Fibroblast of lung (primary cell): ENCODE results near the gene LRRTM3.

Experiments
- EZH2 ChIP-seq: IDR thresholded peaks from 2 replicates; pipeline ENCODE4 v1.5.1; 2012; ENCODE audit warnings: low read length, control low read depth, mild to moderate bottlenecking; ENCODE audit errors: missing control alignments
- TF ChIP-seq, protein P1 (sequence below), 2 donors: IDR thresholded peaks in 1 of 2; conservative IDR thresholded peaks in 1 of 2; 1 replicate in 1 of 2; 2 replicates in 1 of 2; pipeline ENCODE4 v1.5.1; 2011 to 2012; ENCODE audit warnings: low read length in 2 of 2, control low read depth in 1 of 2, inconsistent platforms in 1 of 2, low read depth in 1 of 2, mild to moderate bottlenecking in 1 of 2

DNA sequence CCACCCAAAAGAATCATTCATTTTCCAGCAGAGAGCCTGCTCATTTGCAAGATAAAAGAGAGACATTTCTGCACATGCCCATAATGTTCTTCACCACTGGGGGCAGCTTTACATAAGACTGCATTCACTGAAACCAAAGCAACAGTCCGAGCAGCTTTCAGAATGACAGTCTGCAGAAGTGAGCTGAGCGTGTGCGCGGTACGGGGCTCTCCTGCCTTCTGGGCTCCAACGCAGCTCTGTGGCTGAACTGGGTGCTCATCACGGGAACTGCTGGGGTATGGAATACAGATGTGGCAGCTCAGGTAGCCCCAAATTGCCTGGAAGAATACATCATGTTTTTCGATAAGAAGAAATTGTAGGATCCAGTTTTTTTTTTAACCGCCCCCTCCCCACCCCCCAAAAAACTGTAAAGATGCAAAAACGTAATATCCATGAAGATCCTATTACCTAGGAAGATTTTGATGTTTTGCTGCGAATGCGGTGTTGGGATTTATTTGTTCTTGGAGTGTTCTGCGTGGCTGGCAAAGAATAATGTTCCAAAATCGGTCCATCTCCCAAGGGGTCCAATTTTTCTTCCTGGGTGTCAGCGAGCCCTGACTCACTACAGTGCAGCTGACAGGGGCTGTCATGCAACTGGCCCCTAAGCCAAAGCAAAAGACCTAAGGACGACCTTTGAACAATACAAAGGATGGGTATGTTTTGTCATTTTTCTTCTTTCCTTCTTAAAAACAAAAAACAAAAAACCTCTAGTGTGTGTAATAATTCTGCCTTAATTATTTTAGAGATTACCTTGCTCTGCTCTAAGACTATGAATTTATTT lies at the start of gene LRRTM3:
- TF ChIP-seq, protein P1, sequence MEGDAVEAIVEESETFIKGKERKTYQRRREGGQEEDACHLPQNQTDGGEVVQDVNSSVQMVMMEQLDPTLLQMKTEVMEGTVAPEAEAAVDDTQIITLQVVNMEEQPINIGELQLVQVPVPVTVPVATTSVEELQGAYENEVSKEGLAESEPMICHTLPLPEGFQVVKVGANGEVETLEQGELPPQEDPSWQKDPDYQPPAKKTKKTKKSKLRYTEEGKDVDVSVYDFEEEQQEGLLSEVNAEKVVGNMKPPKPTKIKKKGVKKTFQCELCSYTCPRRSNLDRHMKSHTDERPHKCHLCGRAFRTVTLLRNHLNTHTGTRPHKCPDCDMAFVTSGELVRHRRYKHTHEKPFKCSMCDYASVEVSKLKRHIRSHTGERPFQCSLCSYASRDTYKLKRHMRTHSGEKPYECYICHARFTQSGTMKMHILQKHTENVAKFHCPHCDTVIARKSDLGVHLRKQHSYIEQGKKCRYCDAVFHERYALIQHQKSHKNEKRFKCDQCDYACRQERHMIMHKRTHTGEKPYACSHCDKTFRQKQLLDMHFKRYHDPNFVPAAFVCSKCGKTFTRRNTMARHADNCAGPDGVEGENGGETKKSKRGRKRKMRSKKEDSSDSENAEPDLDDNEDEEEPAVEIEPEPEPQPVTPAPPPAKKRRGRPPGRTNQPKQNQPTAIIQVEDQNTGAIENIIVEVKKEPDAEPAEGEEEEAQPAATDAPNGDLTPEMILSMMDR (conservative IDR thresholded peaks at IDR 0.05 in 1 of 2, IDR thresholded peaks at IDR 0.05 in 1 of 2; ENCODE audit: low read depth in 1 of 2, low read length in 2 of 2), result peak; percentile 74 to 90
- TF ChIP-seq EZH2, result no peak
